HG02588 (cell line): ENCODE data around the gene DTD1.
"Not testable (repeated sequence)": the region's sequence is repeated elsewhere in the genome, so short reads cannot be mapped to it uniquely, and the experiment has no call there.

ENCODE experiments used
- ATAC-seq: cut with Tn5 transposase; IDR thresholded peaks from one replicate; pipeline ENCODE4 v1.9.1; 2021; ENCODE audit warnings: mild to moderate bottlenecking, moderate library complexity; ENCODE audit not compliant: unreplicated experiment

The DTD1 gene

GRCh38 chr20:18783385-18783959, 195.6 kb downstream of the DTD1 start:
- no peak for ATAC-seq

GRCh38 chr20:18787046-18787445, 199.2 kb downstream of the DTD1 start:
- ATAC-seq, result not testable (repeated sequence)

- no peak for ATAC-seq
Observed at GRCh38 chr20:18788021-18788420, 200.2 kb downstream of the DTD1 start.

- no peak for ATAC-seq
Observed at GRCh38 chr20:18790787-18791186, 202.9 kb downstream of the DTD1 start.

- ATAC-seq, result peak; percentile 97
Observed at GRCh38 chr20:18793625-18794427, 206.0 kb downstream of the DTD1 start.

- peak; percentile 7 for ATAC-seq
Observed at GRCh38 chr20:18794428-18794787, 206.6 kb downstream of the DTD1 start.

GRCh38 chr20:18795366-18795765, 207.5 kb downstream of the DTD1 start:
- ATAC-seq, result no peak

GRCh38 chr20:18796282-18796833, 208.5 kb downstream of the DTD1 start:
- no peak for ATAC-seq

GRCh38 chr20:18801516-18801915, 213.7 kb downstream of the DTD1 start:
- no peak for ATAC-seq

- ATAC-seq, result no peak
Observed at GRCh38 chr20:18802012-18802634, 214.3 kb downstream of the DTD1 start.

GRCh38 chr20:18805881-18806280, 218.0 kb downstream of the DTD1 start:
- no peak for ATAC-seq

- ATAC-seq, result no peak
Observed at GRCh38 chr20:18808712-18809111, 220.9 kb downstream of the DTD1 start.

- no peak for ATAC-seq
Observed at GRCh38 chr20:18811186-18811585, 223.3 kb downstream of the DTD1 start.

- no peak for ATAC-seq
Observed at GRCh38 chr20:18811904-18812303, 224.1 kb downstream of the DTD1 start.

GRCh38 chr20:18813483-18813882, 225.6 kb downstream of the DTD1 start, which contains the start of gene SCP2D1:
Gene SCP2D1, plus strand, starts transcription at chr20:18813783. Its CDS starts 33 bp downstream, at chr20:18813816.
- ATAC-seq, result no peak

- ATAC-seq, result no peak
Observed at GRCh38 chr20:18815194-18815942, 227.5 kb downstream of the DTD1 start.
